Neural crest cell (in vitro differentiated cells): ENCODE results near the gene SCRT2. TPM values are rescaled to one million over a fixed set of nuclear protein-coding genes. Genes with fewer than 3 reads are reported as not detected.

Experiments used
- DNase-seq: peaks from one replicate; pipeline ENCODE4 v3.0.0; 2021; ENCODE audit warnings: low read depth, mixed read lengths, low spot score
- H3K27ac Mint-ChIP-seq: one replicate; pipeline ENCODE4 v1.8.0; 2021; ENCODE audit warnings: mild to moderate bottlenecking, mixed read lengths; ENCODE audit not compliant: unreplicated experiment
- H3K27me3 Mint-ChIP-seq: 2 replicates; pipeline ENCODE4 v1.8.0; 2021; ENCODE audit warnings: low read depth, mild to moderate bottlenecking, mixed read lengths
- H3K36me3 Mint-ChIP-seq: 2 replicates; pipeline ENCODE4 v1.8.0; 2021; ENCODE audit warnings: low read depth, mild to moderate bottlenecking, mixed read lengths
- H3K4me1 Mint-ChIP-seq: 2 replicates; pipeline ENCODE4 v1.8.0; 2021; ENCODE audit warnings: mixed read lengths
- H3K4me3 Mint-ChIP-seq: one replicate; pipeline ENCODE4 v1.8.0; 2021; ENCODE audit warnings: mild to moderate bottlenecking, mixed read lengths
- H3K9me3 Mint-ChIP-seq: 2 replicates; pipeline ENCODE4 v1.8.0; 2021; ENCODE audit warnings: mixed read lengths
- total RNA-seq: library from RNA; stranded (reverse); gene quantifications from 2 replicates; pipeline ENCODE4 v1.2.1, GENCODE V29; 2021
- TF ChIP-seq, protein P1 (sequence below): fragments of 200-600 bp; sonication (generic); conservative IDR thresholded peaks from 2 replicates; pipeline ENCODE4 v1.5.0; 2021; ENCODE audit warnings: antibody characterized with exemption, mild to moderate bottlenecking

SCRT2 gene
- total RNA-seq, 1 donor from 2014 or later: 3.7 TPM

GRCh38 chr20:710780-711450 is 35.3 kb upstream of the SCRT2 start:
- Mint-ChIP-seq H3K27ac (no peak overlapping the region), H3K36me3 (no peaks in the 10 kb centered on the region), H3K9me3 (peaks cover 3% of the 10 kb centered on the region), H3K4me1 (peaks cover 10% of the 10 kb centered on the region), H3K4me3 (peak overlapping the region; percentile 73), H3K27me3 (peaks cover 35% of the 10 kb centered on the region)
- TF ChIP-seq, protein P1, sequence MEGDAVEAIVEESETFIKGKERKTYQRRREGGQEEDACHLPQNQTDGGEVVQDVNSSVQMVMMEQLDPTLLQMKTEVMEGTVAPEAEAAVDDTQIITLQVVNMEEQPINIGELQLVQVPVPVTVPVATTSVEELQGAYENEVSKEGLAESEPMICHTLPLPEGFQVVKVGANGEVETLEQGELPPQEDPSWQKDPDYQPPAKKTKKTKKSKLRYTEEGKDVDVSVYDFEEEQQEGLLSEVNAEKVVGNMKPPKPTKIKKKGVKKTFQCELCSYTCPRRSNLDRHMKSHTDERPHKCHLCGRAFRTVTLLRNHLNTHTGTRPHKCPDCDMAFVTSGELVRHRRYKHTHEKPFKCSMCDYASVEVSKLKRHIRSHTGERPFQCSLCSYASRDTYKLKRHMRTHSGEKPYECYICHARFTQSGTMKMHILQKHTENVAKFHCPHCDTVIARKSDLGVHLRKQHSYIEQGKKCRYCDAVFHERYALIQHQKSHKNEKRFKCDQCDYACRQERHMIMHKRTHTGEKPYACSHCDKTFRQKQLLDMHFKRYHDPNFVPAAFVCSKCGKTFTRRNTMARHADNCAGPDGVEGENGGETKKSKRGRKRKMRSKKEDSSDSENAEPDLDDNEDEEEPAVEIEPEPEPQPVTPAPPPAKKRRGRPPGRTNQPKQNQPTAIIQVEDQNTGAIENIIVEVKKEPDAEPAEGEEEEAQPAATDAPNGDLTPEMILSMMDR: no peak
- no peak for DNase-seq

- Mint-ChIP-seq H3K36me3 (no peaks in the 10 kb centered on the region), H3K4me3 (no peak overlapping the region), H3K9me3 (peaks cover 3% of the 10 kb centered on the region), H3K27me3 (peaks cover 41% of the 10 kb centered on the region), H3K27ac (no peak overlapping the region), H3K4me1 (peaks cover 10% of the 10 kb centered on the region)
- DNase-seq: peak; percentile 18
- TF ChIP-seq, protein P1: no peak
Measured at GRCh38 chr20:709991-710779, 34.6 kb upstream of the SCRT2 start.

GRCh38 chr20:709423-709822 is 33.8 kb upstream of the SCRT2 start:
- H3K9me3 Mint-ChIP-seq: peaks cover 3% of the 10 kb centered on the region
- TF ChIP-seq, protein P1: no peak
- peaks cover 41% of the 10 kb centered on the region for H3K27me3 Mint-ChIP-seq
- no peak overlapping the region for H3K27ac Mint-ChIP-seq
- peaks cover 10% of the 10 kb centered on the region for H3K4me1 Mint-ChIP-seq
- DNase-seq: no peak
- H3K36me3 Mint-ChIP-seq: no peaks in the 10 kb centered on the region
- peak overlapping the region; percentile 83 for H3K4me3 Mint-ChIP-seq

DNA sequence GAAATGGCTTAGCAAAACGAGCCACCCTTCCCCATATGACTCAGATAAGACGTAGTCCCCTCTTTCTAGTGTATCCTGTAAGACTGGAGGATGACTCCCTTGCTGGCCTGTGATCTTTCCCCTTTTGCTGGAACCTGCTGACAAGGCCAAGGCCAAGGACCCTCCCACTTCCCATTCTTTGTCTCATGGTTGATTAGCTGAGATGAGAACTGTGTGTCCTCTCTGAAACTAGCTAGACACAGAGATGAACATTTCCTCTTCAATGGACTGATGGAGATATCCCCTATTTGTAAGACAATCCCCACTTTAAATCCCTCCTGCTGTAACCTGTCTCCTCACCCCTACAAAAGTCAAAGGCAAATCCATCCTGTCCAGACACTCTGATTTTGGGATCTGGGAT is 33.4 kb upstream of the SCRT2 start:
- no peaks in the 10 kb centered on the region for H3K36me3 Mint-ChIP-seq
- no peak overlapping the region for H3K27ac Mint-ChIP-seq
- peak overlapping the region; percentile 83 for H3K4me3 Mint-ChIP-seq
- H3K4me1 Mint-ChIP-seq: peaks cover 10% of the 10 kb centered on the region
- TF ChIP-seq, protein P1: no peak
- DNase-seq: no peak
- peaks cover 41% of the 10 kb centered on the region for H3K27me3 Mint-ChIP-seq
- H3K9me3 Mint-ChIP-seq: peaks cover 3% of the 10 kb centered on the region

GRCh38 chr20:707451-708110 is 32.0 kb upstream of the SCRT2 start:
- no peaks in the 10 kb centered on the region for H3K9me3 Mint-ChIP-seq
- H3K4me1 Mint-ChIP-seq: peaks cover 10% of the 10 kb centered on the region
- TF ChIP-seq, protein P1: no peak
- H3K27ac Mint-ChIP-seq: no peak overlapping the region
- peak overlapping the region; percentile 73 for H3K4me3 Mint-ChIP-seq
- peaks cover 41% of the 10 kb centered on the region for H3K27me3 Mint-ChIP-seq
- H3K36me3 Mint-ChIP-seq: no peaks in the 10 kb centered on the region
- DNase-seq: no peak
